NCI-H1417 (cell line): ENCODE measurements around the gene PKD2L2.
A peak's percentile ranks its signal among the peaks of the same experiment; 100 is the strongest.
"Not testable (repeated sequence)": the region's sequence is repeated elsewhere in the genome, so short reads cannot be mapped to it uniquely, and the experiment has no call there.

Source experiments
- DNase-seq, 3 experiments: peaks; one replicate each; lab custom pipeline; 2025; lab: John Stamatoyannopoulos, UW

Gene PKD2L2

DNA sequence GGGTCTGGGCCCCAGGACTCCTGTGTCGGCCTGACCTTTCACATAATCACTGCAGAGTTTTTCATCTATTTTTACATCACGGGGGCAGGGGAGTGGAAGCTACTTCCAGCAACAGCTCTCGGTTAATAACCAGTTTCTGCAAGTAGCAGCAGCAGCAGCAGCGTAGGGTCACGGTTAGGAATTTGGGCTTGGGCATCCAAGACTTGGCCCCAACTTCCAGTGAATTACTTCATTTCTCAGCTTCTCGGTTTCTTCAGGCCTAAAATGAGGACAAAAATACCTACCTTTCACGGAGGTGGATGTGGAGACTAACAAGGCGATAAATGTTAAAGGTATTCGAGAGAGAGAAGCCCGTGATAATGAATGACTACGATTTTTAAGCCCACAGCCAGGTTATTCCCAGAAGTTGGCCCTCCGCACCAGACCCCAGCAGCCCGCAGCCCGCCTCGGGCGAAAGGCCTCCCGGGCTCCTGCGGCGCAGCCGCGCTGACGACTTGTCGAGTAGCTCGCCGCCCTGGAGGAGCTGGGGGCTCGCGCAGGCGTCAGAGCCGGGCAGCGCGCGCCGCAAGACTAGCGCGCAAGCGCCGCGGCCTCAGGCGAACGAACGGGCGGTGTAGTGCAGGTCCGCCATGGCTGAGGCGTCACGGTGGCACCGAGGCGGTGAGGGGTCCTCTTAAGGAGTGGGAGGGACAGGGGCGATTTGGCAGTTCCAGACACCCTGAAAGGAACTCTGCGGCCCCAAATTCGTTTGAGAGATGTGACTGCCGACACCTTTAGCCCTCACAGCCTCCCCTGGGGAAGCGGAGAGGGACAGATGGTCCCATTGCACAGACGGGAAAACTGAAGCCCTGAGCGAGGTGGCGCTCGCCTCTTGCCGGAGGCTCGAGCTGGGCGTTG lies at the start of gene PKD2L2:
Gene PKD2L2 (plus strand): TSS at position 595 of the 897 bp plus-strand sequence. CDS start 35 bp downstream, at position 630.
- no peak for DNase-seq

DNA sequence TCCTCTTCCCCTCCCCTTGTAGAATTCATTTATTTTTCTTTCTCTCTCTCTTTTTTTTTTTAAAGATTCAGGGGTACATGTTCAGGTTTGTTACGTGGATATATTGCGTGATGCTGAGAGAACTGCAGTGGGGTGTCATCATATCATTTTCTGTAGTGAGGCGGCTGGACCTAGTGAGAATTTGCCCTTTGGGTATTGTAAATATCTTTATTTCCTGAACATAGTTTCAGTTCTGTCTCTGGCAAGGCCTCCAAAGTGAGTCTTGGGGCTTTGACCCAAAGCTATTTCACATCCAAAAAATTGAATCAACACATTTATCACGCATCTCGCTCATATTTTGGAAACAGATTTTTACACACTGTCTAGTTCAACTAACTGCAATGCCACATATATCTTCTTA lies 47.0 kb upstream of the PKD2L2 start:
- DNase-seq = no peak

DNA sequence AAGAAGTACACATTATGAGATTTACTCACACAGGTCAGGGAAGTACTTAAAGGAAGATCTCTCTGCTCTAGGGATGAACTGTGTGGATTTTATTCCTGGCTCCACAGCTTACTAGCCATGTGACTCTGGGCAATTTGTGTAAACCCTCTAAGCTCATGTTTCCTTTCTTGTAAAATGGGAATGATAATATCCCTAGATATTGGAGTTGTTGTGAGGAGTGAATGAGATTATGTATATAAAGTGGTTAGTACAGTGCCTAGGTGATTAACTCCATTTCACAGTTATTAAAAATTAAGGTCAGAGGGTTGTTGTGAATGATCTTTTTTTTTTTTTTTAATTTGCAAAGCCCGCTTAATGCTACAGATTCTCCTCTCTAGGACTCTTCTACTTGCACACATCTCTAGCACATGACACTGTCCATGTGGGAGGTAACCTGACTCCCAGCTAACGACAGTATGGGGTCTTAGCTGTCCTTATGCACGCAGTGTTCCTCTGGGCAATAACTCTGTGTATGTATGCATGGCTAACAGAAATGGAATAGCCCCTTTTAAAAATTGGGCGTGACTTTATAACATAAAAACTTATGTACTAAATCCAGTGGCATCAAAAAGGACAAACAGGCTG lies 45.5 kb upstream of the PKD2L2 start:
- DNase-seq = no peak

DNA sequence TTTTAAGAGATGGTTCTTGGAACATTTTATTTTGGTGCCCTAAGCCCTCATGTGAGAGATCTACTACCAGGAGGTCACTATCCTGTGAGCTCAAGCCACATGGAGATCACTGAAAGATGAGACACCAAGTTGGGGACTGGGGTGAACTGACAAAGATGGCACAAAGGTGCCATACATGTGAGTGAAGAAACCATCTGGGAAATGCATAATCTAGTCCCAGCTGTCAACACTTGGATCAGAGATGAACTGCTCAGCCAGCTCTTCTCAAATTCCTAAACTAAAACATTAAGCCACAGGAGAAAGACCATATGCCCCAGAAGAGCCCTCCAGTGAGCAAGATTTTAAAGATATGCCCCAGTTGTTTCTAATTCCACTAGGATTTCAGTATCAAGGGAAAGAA lies 43.8 kb upstream of the PKD2L2 start:
- DNase-seq = no peak

DNA sequence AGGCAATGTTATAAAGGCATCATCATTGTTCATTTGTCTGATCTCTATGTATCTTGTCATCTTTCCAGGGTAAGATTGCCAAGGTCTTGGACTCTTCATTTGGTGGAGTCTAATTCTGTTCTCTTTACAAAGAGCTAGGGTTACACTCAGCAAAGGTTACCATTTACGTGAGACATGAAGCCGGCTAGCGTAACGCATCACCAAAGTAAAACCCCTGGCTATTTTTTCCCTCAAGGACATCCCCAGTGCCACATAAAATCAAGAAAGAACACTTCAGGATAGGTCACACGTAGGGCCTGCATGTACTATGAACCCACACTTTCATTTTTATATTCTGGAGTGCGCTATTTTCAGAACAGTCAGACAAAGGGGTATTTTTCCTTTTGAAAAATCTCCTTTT lies 41.6 kb upstream of the PKD2L2 start:
- DNase-seq = peak in 1 of 3 experiments; percentile 35

DNA sequence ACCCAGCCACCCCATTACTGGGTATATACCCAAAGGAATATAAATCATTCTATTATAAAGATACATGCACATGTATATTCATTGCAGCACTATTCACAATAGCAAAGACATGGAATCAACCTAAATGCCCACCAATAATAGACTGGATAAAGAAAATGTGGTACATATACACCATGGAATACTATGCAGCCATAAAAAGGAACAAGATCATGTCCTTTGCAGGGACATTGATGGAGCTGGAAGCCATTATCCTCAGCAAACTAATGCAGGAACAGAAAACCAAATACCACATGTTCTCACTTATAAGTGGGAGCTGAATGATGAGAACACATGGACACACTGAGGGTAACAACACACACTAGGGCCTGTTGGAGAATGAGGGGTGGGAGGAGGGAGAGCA lies 36.1 kb upstream of the PKD2L2 start:
- DNase-seq = not testable (repeated sequence)

DNA sequence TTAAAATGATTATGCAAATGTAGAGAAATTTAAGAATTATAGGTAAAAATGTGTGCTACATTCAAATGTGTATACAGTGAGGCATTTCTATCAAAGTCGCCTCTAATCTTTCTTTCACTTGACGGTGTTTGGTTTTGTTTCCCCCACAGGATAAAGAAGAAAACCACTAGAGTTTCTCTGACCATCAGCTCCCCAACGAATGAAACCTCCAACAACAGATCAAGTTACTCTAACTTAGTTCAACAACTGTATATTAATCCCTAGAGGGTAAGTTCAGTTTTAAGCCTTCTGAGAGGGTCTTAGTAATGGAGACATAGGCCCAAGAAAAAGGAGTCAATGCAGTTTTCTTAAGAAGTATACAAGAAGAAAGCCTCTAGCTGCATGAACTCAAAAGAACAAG lies 33.1 kb upstream of the PKD2L2 start:
- DNase-seq = no peak

DNA sequence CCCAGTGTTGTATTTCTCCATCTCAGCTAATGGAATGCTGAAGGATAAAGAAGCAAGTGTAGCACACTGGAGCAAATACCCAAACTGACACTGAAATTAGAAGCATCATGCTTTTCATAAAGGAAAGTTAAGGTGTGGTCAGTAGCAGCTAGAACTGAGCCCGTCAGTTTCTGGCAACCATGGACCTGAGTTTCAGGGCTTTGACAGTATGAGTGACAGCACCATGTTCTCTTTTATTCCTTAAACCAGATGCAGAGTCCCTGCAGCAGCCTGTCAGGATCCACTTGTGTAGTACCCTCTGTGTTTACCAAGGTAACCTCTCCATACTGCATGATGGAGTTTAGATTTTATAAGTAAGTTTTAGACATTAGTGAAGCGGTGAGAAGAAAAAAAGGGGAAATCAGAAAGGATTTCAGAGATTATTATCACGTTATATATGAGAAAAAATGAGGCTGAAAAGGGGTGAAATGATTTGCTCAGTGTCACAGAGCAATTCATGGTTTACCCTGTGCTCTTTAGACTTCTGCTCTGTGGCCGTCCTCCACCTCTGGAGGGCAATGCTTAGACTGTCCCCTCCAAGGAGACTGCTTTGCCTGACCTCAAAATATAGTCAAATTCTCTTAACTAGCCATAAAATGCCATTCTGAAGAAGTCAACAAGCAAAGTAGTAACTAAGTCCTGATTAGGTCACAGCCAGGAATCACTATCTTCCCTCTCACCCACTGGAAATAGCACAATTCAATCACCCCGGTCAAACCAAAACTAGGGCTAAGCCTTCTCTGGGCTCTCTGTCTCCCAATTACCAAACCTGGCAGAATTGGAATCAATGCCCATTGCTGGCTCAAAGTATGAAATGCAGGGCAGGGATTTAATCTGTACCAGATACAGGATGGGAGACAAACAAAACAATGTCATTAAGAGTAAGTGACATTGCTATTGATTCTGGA lies 32.1 kb upstream of the PKD2L2 start:
- DNase-seq = no peak

DNA sequence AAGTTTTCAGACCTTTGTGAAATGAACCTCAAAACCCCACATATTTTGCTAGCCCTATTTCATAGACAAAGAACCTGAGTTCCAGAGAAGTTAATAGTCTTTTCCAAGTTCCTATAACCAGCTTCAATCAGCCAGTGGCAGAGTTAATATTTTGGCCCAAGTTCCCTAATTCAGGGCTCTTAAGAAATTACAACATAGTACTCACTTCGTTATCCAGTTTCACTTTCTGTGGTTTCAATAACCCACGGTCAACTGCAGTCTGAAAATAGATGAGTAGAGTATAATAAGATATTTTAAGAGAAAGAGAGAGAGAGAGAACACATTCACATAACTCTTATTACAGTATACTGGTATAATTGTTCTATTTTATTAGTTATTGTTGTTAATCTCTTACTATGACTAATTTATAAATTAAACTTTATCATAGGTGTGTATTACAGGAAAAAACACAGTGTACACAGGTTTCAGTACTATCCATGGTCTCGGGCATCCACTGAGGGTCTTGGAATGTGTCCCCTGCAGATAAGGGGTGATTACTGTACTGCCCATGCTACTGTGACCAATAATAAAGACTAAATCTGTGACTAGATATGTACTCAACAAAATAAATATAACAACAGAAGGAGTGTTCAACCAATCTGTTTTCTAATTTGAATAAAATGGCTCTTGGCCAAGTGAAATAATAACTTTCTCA lies 30.9 kb upstream of the PKD2L2 start:
- DNase-seq = no peak

DNA sequence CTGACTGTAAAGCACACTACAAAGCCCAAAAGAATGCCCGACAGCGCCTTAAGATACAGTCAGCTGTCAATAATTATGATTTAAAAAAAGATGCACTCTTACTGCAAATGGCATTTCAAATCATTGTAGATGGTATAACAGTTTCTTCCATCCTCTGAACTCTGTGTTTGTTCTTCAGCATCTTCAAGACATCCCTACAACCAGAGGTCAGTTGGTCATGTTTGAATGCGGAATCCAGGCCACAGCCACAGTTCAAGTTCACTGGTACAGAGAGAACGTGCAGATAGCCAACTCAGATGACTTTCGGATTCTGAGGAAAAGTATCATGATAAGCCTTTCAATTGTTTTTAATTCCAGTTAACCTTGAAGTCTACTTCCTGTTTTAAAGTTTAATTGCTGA lies 30.3 kb upstream of the PKD2L2 start:
- no peak for DNase-seq

DNA sequence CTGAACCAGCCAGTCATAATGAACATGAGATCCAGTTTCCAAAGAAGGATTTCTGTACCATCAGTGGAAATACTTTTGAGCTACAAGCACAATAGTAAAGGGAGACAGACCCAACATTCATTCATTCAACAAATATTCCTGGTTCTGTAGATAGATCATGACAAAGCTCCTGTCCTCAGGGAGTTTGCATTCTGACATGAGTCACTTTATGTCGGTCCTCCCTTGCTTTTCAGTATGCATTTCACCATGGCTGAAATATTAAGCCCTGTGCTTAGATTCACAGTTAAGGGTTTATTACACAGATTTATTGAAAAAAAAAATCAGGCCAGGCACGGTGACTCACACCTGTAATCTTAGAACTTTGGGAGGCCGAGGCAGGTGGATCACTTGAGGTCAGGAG lies 27.0 kb upstream of the PKD2L2 start:
- no peak for DNase-seq

DNA sequence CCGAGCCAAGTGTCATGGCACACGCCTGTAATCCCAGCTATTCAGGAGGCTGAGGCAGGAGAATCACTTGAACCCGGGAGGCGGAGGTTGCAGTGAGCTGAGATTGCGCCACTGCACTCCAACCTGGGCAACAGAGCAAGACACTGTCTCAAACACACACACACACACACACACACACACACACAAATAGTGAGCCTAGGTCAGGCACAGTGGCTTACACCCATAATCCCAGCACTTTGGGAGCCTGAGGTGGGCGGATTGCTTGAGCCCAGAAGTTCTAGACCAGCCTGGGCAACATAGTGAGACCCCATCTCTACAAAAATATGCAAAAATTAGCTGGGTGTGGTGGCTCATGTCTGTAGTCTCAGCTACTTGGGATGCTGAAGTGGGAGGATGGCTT lies 25.6 kb upstream of the PKD2L2 start:
- not testable (repeated sequence) for DNase-seq

DNA sequence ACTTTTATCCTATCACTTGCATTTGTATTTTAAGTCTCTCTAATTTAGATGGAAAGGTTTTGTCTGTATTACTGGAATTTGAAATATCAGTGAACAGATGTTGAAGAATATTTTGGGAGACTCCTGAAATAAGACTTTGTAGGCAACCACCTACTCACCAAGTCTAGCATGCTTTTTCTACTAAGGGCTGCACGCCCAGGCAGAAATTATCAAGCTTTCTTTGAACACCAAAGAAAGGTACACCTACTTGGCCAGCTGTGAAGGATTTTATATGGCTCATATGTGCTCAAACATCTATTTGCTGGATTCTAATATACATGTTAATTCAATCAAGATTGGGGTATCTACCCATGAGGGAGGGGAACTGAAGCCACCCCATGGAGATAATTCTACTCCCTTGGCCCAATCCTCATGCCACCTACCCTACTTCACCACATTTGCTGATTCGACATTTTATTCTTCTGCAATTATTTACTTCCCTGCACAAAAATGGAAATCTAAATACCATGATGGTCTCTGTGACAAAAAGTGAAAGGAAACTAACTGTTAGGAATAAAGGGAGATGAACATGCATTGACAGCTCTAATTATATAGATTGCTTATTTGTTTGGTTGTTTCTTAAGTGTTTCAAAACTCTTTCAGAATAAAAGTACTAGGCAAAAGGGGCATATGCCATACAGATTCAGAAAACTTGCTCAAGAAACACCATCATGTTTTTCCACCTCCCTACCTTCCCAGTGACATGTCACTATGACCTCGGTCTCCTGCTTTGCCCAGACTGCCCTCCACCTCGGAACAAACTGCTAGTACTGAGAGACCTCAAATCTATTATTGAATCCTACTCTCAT lies 22.5 kb upstream of the PKD2L2 start:
- DNase-seq = no peak

DNA sequence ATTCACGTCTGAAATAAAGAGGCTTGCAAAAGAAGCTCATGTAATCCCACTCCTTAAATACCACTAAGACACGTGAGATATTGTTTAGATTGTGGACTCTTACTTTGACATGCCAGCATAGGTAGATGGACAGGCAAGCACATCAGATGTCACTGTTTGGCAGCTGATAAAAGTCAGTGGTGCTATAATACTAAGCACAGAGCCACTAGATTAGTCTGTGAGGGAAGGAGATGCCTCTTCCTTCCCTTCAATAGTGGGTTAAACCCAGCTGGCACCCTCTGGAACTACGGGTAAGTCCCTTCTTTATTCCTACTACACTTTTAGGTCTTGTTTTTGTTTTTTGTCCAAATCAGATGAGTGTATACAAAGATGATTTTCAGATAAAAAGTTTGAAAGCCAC lies 21.6 kb upstream of the PKD2L2 start, which contains the start of gene MYOT:
Gene MYOT (plus strand): TSS at position 197 of the 400 bp plus-strand sequence. CDS start 2,792 bp downstream, outside the sequence.
- no peak for DNase-seq

DNA sequence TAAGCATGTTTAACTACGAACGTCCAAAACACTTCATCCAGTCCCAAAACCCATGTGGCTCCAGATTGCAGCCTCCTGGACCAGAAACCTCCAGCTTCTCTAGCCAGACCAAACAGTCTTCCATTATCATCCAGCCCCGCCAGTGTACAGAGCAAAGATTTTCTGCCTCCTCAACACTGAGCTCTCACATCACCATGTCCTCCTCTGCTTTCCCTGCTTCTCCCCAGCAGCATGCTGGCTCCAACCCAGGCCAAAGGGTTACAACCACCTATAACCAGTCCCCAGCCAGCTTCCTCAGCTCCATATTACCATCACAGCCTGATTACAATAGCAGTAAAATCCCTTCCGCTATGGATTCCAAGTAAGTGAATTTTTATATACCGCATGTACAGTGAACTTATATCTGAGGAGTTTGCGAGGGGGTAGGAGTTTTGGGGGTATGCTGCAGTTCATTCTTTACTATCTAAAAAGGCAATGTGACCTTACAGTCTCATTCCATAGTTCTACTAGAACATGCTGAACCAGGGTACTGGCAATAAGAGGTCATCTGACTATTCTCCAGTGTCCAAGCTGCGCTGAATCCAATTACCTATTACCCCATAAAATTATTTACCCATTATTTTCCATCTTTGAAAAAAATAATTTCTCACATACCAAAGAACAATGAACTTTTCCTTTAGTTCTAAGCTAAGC lies 18.5 kb upstream of the PKD2L2 start:
- DNase-seq = no peak

DNA sequence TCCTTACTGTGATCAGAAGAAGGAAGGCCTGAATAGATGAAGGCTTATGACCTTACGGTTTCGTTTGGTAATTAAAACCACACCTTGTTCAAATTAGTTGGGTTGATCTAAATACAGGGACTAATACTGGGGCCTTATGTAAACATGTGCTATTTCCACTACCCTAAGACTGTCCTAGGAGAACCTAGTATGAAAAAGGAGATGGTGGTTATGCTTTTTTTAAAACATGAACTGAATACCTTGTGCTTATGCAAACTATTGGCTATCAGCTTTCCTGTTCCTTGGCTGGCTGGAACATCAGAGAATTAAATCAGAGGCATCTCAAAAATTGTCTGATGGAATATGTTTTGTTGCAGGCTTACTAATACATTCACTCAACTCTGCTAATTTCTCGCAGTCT lies 17.7 kb upstream of the PKD2L2 start:
- no peak for DNase-seq

DNA sequence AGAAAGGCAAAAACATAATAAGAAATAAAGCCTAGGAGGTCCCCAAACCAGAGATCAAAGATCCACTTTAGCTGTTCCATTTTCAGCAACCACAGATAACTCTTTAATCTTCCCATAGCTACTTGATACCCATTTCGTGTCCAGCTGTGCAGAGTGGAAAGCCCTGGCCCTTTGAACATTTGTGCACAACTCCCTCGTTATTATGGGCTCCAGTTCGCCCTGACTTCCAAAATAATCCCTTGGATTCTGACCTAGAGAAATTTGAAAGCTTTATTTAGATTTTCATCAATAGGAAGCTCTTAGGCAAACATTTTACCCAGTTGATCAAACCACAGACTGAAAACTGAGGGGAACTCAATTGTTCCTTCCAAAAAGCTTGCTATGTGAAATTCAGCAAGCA lies 16.8 kb upstream of the PKD2L2 start:
- peak in 1 of 3 experiments; percentile 1 for DNase-seq

DNA sequence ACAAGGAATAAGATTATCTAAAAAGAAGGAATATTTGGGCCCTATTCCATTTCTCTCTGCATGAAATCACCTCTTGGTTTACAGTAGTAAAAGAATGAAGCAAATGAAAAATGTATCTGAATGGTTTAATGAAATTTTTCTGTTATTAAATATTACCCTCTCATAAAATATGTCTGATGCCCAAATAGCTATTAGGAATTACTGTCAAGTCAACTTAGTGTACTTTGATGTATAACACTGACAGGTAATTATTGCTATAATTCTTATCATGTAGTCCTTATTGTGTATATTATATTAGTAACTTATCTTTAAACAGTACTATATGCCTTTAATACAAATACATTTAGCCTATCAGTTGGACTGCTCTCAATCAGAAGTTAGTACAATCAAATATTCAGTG lies 13.2 kb upstream of the PKD2L2 start:
- no peak for DNase-seq

DNA sequence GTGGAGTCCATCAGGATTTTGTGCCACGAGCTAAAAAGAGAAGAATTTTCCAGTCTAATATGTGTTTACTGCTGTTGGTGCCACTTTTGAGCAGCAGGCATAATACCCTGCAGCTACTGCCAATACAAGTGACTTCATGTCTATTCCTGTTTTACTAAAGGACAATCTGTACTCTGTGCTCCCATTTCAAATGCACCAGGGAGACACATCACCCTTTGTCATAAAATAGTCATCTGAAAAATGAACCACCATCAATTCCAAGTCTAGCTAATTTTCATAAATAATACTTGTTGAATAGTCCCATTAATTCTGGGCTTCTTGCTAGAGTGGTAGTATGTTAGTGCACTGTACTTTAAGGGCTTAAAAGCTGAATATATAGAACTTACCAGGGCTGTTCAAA lies 8.9 kb upstream of the PKD2L2 start:
- peak in 1 of 3 experiments; percentile 3 for DNase-seq

DNA sequence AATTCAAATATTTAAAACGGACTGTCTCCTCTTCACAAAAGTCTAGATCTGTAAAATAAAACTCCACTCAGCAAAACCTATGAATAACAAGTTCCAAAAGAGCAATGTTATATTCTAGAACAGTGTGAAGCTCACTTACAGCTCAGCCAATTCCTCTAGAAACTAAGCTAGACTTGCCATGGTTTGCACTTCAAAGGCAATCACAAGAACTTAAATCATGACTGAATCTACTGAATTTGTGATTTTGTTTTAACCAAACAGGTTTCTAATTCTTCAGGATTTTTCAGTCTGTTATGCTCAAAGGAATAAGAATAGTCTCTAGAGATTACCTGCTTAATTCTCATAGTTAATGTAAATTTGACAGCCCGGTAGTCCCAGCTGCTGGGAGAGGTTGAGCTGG lies 1.4 kb upstream of the PKD2L2 start:
- DNase-seq = no peak
